ENCODE results near the gene TAS2R46.
"Not testable (repeated sequence)": the region's sequence is repeated elsewhere in the genome, so short reads cannot be mapped to it uniquely, and the experiment has no call there.

Gene TAS2R46, protein sequence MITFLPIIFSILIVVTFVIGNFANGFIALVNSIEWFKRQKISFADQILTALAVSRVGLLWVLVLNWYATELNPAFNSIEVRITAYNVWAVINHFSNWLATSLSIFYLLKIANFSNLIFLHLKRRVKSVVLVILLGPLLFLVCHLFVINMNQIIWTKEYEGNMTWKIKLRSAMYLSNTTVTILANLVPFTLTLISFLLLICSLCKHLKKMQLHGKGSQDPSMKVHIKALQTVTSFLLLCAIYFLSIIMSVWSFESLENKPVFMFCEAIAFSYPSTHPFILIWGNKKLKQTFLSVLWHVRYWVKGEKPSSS

DNA sequence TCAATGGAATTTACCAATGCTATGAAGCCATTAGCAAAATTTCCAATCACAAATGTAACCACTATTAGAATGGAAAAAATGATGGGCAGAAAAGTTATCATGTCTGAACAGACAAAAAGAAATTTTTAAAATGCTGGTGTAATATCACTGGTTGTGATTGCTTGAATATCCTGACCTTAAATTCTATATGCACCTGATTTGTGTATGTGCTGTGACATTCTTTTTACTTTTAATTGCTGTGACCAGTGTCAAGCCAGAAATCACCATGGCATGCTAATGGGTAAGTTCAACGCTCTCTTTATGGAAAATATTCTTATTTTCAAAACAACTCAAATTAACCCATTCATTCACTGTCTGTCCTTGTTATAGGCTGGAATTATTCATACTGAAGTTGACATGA lies at the start of gene TAS2R46:
Gene TAS2R46 (minus strand): TSS at position 101 of the 400 bp plus-strand sequence. CDS start 0 bp downstream, at position 101.
- DNase-seq = not testable (repeated sequence)

DNA sequence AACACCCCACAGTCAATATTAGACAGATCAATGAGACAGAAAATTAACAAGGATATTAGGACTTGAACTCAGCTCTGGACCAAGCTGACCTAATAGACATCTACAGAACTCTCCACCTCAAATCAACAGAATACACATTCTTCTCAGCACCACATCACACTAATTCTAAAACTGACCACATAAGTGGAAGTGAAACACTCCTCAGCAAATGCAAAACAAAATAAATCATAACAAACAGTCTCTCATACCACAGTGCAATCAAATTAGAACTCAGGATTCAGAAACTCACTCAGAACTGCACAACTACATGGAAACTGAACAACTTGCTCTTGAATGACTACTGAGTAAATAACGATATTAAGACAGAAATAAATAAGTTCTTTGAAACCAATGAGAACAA lies 49.1 kb upstream of the TAS2R46 start:
- not testable (repeated sequence) for DNase-seq

DNA sequence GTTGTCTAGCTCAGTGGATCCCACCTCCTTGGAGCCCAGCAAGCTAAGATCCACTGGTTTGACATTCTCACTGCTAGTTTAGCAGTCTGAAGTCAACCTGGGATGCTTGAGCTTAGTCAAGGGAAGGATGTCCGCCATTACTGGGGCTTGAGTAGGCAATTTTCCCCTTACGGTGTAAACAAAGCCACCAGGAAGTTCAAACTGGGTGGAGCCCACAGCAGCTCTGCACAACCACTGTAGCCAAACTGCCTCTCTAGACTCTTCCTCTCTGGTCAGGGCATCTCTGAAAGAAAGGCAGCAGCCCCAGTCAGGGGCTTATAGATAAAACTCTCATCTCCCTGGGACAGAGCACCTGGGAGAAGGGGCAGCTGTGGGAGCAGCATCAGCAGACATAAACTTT lies 46.8 kb upstream of the TAS2R46 start:
- DNase-seq = no peak

DNA sequence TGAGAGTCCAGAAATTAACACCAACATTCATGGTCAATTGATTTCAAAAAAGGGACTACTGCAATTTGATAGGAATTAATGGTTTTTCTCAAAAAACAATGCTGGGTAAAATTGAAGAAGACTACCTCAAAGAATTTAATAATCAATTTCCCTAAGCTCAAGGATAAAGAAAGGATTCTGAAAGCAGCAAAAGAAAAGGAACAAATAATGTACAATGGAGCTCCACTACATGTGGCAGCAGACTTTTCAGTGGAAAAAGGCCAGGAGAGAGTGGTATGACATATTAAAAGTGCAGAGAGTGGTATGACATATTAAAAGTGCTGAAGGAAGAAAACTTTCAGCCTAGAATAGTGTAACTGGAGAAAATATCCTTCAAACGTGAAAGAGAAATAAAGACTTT lies 45.6 kb upstream of the TAS2R46 start:
- DNase-seq = no peak

DNA sequence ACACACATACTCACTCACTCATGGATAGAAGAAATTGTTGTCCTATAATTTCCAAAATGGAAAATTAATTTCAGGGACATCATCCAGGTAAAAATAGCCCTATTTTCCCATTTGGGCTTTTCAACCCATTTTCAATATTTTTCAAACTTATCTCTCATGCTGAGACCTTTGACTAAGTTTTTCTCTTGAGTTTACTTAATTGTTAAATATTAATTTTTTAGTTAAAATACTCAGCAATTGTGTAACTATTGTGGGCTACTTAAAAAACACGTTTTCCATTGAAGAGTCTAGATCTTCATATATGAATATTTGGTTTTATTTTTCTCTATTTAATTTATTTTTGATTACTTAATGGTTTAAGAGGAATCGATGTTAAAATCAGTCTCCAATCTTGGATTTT lies 44.2 kb upstream of the TAS2R46 start:
- DNase-seq = no peak

DNA sequence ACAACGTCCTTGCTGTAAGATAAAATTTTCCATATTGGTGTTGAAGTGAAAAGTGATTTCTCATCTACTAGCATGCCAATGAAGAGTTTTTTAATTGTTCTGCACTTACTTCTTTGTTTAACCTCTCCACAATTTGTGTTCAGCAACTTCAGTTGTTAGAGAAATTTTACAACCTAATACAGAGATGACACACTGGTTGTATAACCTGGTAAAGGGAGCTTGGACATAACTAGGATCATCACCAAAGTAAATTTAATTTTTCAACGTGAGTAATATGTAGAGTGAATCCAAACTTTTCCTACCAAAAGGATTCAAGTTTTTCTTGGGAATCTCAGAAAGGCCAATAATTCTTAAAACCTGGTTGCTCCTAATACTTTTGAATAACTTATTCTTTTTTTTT lies 43.5 kb upstream of the TAS2R46 start:
- DNase-seq = no peak

DNA sequence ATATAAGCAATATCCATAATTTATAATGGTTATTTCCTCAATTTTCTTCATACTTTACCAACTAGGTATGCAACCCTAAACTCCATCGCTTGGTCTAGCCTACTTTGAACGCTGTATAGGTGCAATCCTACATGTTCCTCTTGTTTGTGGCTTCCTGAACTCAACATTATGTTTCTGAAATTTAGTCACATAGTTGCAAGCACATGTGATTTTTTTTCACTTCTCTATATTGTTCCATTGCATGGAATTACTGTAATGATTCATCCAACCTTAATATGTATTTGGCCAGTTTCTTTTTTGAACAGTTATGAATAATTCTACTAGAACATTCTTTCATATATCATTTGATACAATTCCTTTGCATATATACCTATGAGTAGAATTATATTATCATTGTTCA lies 32.8 kb upstream of the TAS2R46 start:
- not testable (repeated sequence) for DNase-seq

DNA sequence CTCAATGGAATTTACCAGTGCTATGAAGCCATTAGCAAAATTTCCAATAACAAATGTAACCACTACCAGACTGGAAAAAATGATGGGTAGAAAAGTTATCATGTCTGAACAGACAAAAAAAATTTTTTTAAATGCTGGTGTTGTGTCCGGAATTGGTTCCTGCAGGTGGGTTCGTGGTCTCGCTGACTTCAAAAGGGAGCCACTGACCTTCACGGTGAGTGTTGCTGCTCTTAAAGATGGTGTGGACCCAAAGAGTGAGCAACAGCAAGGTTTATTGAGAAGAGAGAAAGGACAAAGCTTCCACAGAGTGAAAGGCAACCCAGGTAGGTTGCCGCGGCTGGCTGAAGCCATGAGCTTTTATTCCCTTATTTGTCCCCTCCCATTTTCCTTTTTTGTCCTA lies 30.0 kb upstream of the TAS2R46 start, which contains the start of gene TAS2R43:
Gene TAS2R43 (minus strand): TSS at position 186 of the 400 bp plus-strand sequence. CDS start 84 bp downstream, at position 102.
- DNase-seq = no peak

DNA sequence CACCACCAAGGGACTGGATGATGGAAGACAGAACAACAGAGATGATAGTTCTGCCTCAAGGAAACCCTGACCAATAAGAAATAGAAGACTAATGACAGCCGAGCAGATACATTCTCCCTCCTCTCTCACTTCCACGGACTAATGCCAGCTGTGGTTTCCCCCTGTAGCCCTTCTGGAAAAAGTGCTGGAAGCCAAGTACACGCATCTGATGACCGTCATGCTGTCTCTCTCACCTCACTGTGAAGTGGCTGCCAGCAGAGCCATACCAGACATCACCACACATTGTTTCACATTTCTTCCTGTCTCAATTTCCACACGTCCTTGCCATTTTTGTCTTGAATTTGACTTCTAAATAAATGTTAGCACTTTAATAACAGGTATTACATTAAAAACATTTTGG lies 27.2 kb upstream of the TAS2R46 start:
- no peak for DNase-seq

DNA sequence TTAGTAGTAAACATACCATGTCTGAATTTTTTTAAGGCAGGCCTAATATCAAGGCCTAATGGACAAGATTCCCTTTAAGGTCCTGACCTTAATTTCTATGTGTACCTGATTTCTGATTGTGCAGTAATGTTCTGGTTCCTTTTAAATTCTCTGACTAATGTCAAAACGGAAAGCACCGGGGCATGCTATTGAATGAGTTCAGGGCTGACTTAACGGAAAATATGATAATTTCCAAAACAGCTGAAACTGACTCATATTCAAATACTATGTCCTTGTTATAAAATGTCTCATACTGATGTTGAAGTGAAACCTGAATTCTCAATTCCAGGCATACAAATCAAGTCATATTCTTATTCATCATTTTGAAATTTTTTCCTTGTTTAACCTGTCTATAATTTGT lies 23.3 kb upstream of the TAS2R46 start:
- DNase-seq = no peak

DNA sequence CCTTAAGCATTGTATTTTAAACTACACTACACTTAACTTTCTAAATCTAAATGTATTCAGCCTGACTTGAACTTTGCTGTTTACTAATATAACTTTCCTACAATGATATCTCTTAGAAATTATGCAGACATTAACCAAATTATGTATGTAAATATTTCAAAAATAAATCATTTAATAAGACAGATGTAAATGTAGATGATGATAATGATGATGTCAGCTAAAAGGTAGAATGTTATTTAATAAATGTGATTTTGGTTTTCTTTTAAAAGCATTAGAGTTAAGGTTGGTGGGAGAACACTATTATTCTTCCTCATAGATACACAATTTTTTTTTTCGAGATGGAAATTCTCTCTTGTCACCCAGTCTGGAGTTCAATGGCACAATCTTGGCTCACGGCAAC lies 19.9 kb upstream of the TAS2R46 start:
- DNase-seq = no peak

DNA sequence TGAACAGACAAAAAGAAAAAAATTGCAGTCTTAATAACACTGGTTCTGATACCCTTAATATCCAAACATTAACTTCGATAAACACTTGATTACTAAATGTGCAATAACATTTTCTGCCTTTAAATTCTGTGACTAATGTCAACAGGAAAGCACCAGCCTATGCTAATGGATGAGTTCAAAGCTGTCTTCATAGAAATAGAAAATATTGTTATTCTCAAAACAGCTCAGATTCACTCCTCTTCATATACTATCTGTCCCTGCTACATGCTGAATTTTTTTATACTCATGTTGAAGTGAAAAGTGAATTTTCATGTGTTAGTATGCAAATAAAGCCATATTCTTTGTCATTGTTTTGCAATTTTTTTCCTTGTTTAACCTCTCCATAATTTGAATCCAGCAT lies 16.2 kb upstream of the TAS2R46 start:
- no peak for DNase-seq

DNA sequence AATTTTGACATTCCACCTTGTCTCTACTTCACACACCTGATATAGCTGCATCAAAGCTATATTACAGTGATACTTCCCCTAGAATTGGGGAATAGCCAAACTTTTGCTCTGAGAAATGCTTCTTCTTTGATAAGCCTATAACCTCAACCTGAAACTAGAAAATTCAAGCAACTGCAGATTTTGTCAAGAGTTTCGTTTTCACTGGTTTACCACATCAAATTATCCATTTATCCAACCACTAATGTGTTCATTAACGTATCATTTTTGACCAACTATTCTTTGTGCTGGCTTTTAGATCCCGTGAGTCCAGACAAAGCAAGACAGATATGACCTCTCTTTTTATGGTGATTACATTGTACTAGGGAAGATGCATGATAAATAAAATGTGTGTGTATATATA lies 13.5 kb upstream of the TAS2R46 start:
- no peak for DNase-seq

DNA sequence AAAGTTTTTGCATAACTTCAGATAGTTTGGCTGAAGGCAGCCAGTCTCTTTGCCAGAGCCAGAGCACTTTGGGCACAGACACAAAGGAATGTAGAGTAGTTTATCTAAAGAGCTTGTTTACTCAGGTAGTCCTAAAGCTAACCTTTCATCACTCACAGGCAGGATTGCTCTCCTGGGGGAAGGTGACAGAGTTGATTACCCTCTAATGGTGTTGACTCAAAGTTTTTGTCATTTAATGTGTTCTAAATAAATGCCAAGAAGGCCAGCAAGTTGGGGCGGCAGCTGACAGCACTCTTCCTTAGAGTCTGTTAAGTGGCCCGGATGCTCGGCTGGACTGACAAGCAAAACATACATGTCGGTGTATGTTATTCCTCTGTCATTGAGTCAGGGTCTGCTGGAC lies 9.3 kb upstream of the TAS2R46 start:
- DNase-seq = no peak

DNA sequence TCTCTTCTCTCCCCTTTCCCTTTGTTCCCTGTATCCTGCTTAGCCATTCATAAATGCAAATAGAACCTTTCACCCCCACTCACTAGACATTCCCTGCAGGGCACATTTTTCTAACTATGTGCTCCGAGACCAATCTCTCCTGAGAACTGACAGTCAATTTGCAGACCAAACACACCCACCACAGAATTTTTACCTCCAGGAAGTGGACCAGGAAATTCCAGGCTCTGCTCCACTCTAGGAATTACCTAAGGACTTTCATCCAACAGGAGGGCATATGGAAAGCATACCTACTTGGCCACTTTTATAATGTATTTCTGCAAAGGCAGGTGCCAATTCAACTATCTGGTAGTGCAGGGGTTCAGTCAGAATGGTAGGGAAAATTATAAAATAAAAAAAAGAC lies 8.9 kb upstream of the TAS2R46 start:
- no peak for DNase-seq

DNA sequence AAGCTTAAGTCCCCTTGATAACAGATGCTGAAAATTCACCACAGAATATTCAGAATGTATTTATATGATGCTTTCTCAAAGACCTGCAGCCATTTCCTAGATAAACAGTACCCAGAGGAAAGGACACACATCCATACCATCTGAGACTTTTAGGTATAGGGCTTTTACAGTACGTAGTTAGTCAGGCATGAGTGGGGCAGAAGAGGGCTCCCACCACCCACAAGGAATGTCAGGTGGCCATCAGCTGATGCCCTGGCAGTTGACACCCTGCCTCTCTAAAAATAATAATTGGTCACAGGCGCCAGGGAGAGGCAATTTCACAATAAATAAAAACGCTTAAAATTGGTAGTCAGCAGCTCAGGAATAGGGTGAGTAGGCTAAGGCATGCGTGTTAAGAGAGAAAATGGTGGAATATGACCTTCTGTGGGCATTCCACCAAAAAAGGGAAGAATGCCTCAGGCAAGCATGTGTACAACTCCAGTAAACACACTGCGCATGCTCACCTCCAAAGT lies 7.8 kb upstream of the TAS2R46 start:
- no peak for DNase-seq

DNA sequence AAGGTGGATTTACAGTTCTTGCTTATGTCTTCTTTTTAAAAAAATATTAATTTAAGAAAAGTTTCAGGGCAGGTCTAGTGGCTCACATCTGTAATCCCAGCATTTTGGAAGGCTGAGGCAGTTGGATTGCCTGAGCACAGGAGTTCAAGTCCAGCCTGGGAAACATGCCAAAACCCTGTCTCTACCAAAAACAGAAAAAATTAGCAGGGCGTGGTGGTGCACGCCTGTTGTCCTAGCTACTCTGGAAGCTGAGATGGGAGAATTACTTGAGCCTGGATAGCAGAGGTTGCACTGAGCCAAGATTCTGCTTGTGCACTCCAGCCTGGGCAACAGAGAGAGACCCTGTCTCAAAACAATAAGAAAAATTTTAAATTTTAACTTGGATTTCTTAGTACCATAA lies 5.4 kb upstream of the TAS2R46 start:
- DNase-seq = no peak

DNA sequence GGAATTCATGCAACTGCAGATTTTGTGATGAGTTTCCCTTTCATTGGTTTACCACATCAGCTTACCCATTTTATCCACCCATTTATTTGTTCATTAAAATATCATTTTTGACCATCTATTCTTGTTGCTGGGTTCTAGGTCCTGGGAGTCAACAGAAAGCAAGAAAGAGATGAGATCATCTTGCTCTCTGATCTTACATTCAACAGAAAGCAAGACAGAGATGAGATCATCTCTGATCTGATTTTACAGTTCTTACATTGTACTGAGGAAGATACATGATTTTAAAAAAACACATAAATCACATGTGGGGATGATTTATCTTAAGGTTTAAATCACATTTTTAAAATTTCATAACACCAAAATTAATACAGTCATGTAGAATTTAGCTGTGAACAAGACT lies 2.3 kb downstream of the TAS2R46 start:
- no peak for DNase-seq

DNA sequence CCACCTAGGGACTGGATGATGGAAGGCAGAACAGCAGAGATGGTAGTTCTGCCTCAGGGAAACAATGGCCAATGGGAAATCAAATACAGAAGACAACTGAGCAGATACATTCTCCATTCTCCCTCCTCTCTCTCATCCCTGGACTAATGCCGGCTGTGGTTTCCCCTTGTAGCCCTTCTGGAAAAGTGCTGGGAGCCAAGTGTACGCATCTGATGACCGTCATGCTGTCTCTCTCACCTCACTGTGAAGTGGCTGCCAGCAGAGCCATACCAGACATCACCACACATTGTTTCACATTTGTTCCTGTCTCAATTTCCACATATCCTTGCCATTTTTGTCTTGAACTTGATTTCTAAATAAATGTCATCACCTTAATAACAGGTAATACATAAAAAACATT lies 3.1 kb downstream of the TAS2R46 start:
- DNase-seq = no peak

DNA sequence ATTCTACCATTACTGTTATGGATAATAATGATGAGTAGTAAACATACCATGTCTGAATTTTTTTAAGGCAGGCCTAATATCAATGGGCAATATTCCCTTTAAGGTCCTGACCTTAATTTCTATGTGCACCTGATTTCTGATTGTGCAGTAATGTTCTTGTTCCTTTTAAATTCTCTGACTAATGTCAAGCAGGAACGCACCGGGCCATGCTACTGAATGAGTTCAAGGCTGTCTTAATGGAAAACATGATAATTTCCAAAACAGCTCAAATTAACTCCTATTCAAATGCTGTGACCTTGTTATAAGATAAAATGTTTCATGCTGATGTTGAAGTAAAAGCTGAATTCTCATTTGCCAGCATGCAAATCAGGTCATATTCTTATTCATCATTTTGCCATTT lies 6.8 kb downstream of the TAS2R46 start:
- DNase-seq = no peak

DNA sequence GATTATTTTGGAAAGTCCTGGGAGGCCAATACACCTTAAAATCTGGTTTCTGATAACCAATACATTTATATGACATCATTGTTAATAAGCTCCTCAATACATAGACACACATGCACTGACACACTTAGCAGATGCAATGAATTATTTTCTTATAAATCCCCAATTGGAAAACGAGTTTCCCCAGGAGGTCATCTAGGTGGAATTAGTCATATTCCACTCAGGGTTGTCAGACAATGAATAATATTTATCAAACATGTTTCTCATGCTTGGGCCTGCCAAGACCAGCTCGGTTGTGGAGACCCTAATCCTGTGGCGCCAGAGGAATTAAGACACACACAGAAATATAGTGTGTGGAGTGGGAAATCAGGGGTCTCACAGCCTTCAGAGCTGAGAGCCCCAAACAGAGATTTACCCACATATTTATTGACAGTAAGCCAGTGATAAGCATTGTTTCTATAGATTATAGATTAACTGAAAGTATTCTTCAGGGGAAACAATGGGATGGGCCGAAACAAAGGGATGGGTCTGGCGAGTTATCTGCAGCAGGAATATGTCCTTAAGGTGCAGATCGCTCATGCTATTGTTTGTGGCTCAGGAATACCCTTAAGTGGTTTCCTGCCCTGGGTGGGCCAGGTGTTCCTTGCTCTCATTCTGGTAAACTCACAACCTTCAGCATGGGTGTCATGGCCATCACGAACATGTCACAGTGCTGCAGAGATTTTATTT lies 12.1 kb downstream of the TAS2R46 start:
- DNase-seq = not testable (repeated sequence)

DNA sequence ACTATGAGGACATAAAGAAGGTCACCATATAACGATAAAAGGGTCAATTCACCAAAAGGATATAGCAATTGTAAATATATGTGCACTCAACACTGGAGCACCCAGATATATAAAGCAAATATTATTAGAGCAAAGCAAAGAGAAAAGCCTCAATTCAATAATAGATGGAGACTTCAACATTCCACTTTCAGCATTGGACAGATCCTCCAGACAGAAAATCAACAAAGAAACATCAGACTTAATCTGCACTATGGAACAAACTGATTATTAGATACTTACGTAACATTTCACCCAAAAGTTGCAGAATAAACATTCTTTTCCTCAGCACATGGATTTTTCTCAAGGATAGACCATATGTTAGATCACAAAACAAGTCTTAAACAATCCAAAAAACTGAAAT lies 20.7 kb downstream of the TAS2R46 start:
- DNase-seq = not testable (repeated sequence)

DNA sequence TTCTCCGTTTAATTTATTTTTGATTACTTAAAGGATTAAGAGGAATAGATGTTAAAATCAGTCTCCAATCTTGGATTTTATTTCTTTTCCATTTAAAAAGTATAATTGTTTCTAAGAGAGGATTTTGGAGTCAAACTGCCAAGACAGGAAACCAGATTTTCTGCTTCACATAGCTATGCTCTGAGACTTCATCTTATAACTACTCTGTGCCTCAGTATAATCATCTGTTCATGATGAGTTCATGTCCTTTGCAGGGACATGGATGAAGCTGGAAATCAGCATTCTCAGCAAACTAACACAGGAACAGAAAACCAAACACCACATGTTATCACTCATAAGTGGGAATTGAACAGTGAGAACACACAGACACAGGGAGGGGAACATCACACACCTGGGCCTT lies 21.9 kb downstream of the TAS2R46 start:
- no peak for DNase-seq

DNA sequence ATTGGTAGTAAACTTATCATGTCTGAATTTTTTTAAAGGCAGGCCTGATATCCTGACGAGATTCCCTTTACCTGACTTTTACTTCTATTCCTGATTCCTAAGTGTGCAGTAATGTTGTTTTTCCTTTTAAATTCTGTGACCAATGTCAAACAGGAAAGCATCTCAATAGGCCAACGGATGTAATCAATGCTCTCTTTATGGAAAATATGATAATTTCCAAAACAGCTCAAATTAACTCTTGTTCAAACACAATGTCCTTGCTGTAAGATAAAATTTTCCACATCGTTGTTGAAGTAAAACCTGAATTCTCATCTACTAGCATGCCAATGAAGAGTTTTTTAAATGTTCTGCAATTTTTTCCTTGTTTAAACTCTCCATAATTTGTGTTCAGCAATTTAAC lies 22.9 kb downstream of the TAS2R46 start:
- DNase-seq = no peak
